Activated CD4-positive, alpha-beta T cell treated with anti-CD3 and anti-CD28 coated beads, Interleukin-2, amount 50 U/mL, for 16 hours (primary cell): ENCODE measurements around the gene FBL.
"Not testable (repeated sequence)": the region's sequence is repeated elsewhere in the genome, so short reads cannot be mapped to it uniquely, and the experiment has no call there.

Experiments used
- DNase-seq: peaks from one replicate; pipeline ENCODE4 v3.0.0-alpha.2; 2020

The FBL gene

GRCh38 chr19:39820696-39821095 is 25.5 kb downstream of the FBL start:
- DNase-seq = no peak

- DNase-seq = no peak
Measured at GRCh38 chr19:39819786-39820185, 26.4 kb downstream of the FBL start.

- no peak for DNase-seq
Measured at GRCh38 chr19:39818626-39819097, 27.5 kb downstream of the FBL start.

GRCh38 chr19:39817888-39818561 is 28.2 kb downstream of the FBL start:
- DNase-seq = no peak

- no peak for DNase-seq
Measured at GRCh38 chr19:39816287-39817048, 29.7 kb downstream of the FBL start.

- DNase-seq = no peak
Measured at GRCh38 chr19:39814595-39814994, 31.6 kb downstream of the FBL start.

- not testable (repeated sequence) for DNase-seq
Measured at GRCh38 chr19:39814111-39814510, 32.1 kb downstream of the FBL start.

GRCh38 chr19:39813264-39813993 is 32.8 kb downstream of the FBL start:
- no peak for DNase-seq

GRCh38 chr19:39811064-39811463 is 35.1 kb downstream of the FBL start:
- DNase-seq = no peak

- DNase-seq = no peak
Measured at GRCh38 chr19:39810424-39810823, 35.8 kb downstream of the FBL start.

- no peak for DNase-seq
Measured at GRCh38 chr19:39809368-39809767, 36.8 kb downstream of the FBL start.

GRCh38 chr19:39808688-39809087 is 37.5 kb downstream of the FBL start:
- not testable (repeated sequence) for DNase-seq

- DNase-seq = no peak
Measured at GRCh38 chr19:39807846-39808364, 38.3 kb downstream of the FBL start.

- DNase-seq = no peak
Measured at GRCh38 chr19:39805104-39805503, 41.1 kb downstream of the FBL start.

GRCh38 chr19:39802958-39803357 is 43.2 kb downstream of the FBL start:
- no peak for DNase-seq

GRCh38 chr19:39797083-39797482 is 49.1 kb downstream of the FBL start:
- DNase-seq = no peak

GRCh38 chr19:39796000-39796498 is 50.1 kb downstream of the FBL start:
- no peak for DNase-seq

GRCh38 chr19:39795001-39795400 is 51.2 kb downstream of the FBL start:
- DNase-seq = peak; percentile 35

GRCh38 chr19:39792999-39793546 is 53.1 kb downstream of the FBL start:
- peak; percentile 69 for DNase-seq

GRCh38 chr19:39788244-39788643 is 57.9 kb downstream of the FBL start:
- DNase-seq = no peak
